OCI-LY3 (cell line): Measurements from ENCODE around the gene HSD17B11.
"Not testable (repeated sequence)": the region's sequence is repeated elsewhere in the genome, so short reads cannot be mapped to it uniquely, and the experiment has no call there.

ENCODE experiments used
- CTCF ChIP-seq: fragments of 200-600, 300-600 bp; sonication (generic); IDR thresholded peaks from 2 replicates; pipeline ENCODE4 v1.5.1; 2014; ENCODE audit warnings: antibody characterized with exemption, low read length, low read depth
- EZH2phosphoT487 ChIP-seq: fragments of 200-600 bp; shearing (Covaris generic); IDR thresholded peaks from 2 replicates; pipeline ENCODE4 v1.6.1; 2018; ENCODE audit warnings: antibody characterized with exemption, mixed run types, low read depth

- not testable (repeated sequence) for TF ChIP-seq CTCF, EZH2phosphoT487
Measured at GRCh38 chr4:87293889-87294288, 97.1 kb downstream of the HSD17B11 start.
